ELR (cell line): Measurements from ENCODE around the gene DLST.

Experiments
- DNase-seq: peaks from one replicate; pipeline ENCODE4 v3.0.0-alpha.2; 2015; ENCODE audit warnings: low read depth

DLST gene

GRCh38 chr14:74896400-74896799, 14.7 kb downstream of the DLST start:
- DNase-seq, result no peak

GRCh38 chr14:74897642-74898041, 15.9 kb downstream of the DLST start:
- no peak for DNase-seq

GRCh38 chr14:74898083-74898482, 16.4 kb downstream of the DLST start:
- no peak for DNase-seq

GRCh38 chr14:74898694-74899093, 17.0 kb downstream of the DLST start:
- DNase-seq, result no peak

GRCh38 chr14:74902941-74903705, 21.4 kb downstream of the DLST start:
- DNase-seq, result no peak

- DNase-seq, result peak; percentile 16
Observed at GRCh38 chr14:74904635-74905503, 23.2 kb downstream of the DLST start.

GRCh38 chr14:74905595-74906142, 24.0 kb downstream of the DLST start:
- DNase-seq, result peak; percentile 68

- DNase-seq, result peak; percentile 24
Observed at GRCh38 chr14:74906925-74907521, 25.3 kb downstream of the DLST start.

- no peak for DNase-seq
Observed at GRCh38 chr14:74907744-74908143, 26.0 kb downstream of the DLST start.

- no peak for DNase-seq
Observed at GRCh38 chr14:74908861-74909341, 27.2 kb downstream of the DLST start.

- no peak for DNase-seq
Observed at GRCh38 chr14:74909501-74909900, 27.8 kb downstream of the DLST start.

- DNase-seq, result no peak
Observed at GRCh38 chr14:74909911-74910310, 28.2 kb downstream of the DLST start.

- DNase-seq, result no peak
Observed at GRCh38 chr14:74910556-74910955, 28.8 kb downstream of the DLST start.

GRCh38 chr14:74911221-74911620, 29.5 kb downstream of the DLST start:
- DNase-seq, result no peak

- no peak for DNase-seq
Observed at GRCh38 chr14:74911704-74912103, 30.0 kb downstream of the DLST start.

- no peak for DNase-seq
Observed at GRCh38 chr14:74912111-74912510, 30.4 kb downstream of the DLST start.

GRCh38 chr14:74912801-74913200, 31.1 kb downstream of the DLST start:
- DNase-seq, result no peak

GRCh38 chr14:74913393-74913910, 31.7 kb downstream of the DLST start:
- DNase-seq, result no peak

- peak; percentile 81 for DNase-seq
Observed at GRCh38 chr14:74913986-74914573, 32.4 kb downstream of the DLST start.

- DNase-seq, result no peak
Observed at GRCh38 chr14:74915426-74915825, 33.7 kb downstream of the DLST start.

- DNase-seq, result no peak
Observed at GRCh38 chr14:74915826-74916225, 34.1 kb downstream of the DLST start.

- no peak for DNase-seq
Observed at GRCh38 chr14:74917178-74917543, 35.4 kb downstream of the DLST start.
